ENCODE results near the gene NES.

Gene NES

DNA sequence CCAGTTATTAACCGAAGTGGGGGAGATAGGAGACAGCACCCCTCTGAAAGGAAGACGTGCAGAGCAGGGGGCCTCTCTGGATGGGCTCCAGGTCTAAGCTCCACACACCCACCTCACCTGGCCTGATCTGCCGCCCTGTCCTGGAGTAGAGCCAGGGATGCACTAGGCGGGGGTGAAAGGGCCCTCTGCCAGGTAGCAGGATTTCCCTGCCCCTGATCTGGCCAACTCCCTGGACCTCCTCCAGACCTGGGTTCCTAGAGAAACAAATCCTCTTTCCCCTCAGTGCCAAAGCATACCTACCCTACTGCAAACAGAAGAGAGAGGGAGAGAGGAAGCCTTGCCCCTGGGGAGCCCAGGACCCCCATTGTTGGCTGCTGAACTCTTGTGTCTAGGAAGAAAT lies 26.1 kb upstream of the NES start:
- no peak for DNase-seq

DNA sequence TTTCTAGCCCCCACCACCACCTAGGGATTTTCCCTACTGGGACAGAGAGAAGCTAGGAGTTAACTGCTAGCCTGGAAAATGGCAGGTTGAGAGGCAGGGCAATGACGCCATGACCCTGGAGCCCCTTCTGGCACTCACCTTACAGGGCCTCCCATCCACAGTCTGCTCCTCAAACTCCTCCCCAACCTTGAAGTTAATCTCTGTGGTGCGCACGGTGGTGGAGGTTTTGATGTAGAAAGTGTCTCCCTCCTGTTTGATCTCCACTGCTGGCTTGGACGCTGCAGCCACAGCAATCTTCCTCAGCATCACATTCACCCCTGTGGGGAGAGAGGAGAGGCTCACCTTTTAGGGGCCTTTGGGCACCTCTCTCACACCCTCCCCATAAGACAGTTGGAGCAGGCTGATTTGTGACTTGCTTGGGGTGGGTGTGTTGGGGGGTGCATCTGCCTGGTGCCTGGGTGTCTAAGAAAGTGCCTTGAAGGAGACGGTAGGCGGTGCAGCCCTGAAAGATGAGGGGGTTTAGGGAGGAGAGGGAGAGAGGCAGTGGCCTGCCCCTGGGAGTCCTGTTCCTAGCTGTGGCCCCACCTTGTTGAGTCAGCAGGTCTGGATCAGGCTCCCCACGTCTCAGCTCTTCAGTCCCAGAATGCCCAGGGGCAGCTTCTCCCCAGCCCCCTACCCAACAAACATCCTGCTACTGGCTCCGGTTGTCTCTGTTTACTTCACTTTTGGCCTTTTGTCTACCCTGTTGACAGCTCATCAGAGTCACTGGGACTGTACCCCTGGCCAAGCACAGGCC lies 23.7 kb upstream of the NES start:
- DNase-seq, result no peak

DNA sequence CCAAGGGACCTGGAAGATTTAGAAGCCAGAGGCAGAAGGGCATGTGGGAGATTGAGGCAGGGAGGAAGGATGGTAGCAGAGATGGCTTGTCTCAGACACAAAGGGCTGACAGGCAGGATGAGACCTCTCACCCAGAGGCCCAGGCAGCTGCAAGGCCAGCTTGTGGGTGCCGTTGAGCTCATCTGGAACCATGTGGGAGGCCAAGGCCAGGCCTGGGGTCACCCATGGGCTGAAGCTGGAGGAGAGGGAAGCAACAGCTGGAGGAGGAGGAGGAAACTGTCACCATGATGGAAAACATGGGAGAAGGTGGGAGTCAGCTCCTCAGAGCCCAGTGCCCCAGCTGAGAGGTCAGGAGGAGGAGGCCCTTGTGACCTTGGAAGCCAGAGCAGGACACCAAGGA lies 21.8 kb upstream of the NES start:
- DNase-seq, result no peak

DNA sequence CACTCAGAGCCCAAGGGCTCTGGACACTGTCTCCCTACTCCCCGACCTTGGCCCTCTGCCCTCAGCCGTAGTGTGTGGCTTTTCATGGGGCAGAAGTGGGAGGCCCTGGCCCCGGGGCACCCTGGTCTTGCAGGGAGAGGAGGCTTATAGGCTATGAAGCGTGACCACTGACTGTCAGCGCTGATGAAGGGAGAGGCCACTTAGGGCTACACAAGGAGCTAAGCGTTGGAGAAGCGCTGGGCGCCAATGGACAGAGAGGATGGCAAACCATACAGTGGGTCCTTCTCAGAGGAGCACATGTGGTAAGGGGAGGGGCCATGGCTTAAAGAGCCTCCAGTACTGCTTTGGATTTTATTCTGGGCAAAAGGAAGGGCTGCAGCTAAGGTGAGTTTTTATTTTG lies 20.3 kb upstream of the NES start:
- no peak for DNase-seq

DNA sequence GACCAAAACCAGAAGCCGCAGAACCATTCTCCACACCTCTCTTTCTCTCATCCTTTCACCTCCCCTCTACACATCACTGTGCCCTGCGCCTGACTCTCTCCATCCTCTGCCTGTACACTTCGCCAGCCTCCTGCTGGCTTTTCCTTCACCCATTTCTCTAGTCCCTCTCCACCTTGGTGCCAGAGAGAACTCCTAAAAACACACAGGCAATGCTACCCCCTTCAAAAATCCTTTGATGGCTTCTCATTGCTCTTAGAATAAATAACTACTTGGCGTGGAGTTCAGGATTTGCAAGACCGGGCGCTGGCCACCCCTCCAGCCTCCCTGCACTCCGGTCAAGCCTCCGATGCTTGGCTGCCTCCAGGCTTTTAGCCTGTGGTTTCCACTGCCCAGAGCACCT lies 19.5 kb upstream of the NES start:
- no peak for DNase-seq

DNA sequence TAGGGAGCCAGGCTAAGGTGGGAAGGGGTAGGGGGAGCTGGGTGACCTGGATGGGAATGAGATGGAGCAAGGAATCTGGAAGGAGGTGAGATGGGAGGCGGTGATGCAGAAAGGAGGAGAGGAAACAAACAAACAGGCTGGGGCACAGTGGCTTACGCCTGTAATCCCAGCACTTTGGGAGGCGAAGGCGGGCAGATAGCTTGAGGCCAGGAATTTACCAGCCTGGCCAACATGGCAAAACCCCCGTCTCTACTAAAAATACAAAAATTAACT lies 17.4 kb upstream of the NES start:
- no peak for DNase-seq

DNA sequence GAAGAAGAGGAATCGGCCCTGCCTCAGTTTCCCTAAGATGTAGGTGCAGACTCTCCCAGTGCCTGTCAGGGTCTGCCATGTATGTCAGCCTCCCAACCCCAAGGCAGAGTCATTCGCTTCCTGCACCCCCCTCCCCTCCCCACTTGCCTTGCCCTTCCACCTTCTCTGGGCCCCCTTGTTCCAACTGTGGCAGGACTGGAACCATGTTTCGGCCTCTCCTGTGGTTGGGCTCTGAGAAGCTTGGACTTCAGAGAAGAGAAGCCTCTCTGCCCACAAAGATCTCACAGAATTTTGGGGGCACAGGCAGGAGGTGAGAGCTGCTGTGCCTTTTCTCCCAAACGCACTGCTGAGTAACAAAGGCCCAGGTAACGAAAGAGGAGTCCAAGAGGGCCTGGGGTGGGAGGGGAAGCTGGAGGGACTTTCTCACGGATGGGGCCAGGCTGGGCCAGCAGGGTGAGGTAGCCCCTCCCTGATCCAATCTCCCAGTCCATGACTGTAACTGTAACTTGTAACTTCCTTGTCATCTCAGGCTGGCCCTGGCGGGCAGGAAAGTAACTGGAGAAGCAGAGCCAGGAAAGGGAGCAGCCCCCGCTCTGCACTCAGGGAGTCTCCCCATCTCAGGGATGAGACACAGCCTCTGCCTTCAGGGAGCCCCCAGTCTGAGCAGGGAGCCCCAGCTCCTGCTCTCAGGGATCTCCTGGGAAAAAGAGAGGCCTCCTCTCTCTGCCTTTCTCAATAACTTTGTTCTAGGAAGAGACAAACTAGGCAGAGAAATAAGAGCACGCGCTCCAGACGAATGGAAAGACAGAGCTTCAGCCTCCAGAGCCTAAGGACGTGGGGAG lies 16.9 kb upstream of the NES start:
- no peak for DNase-seq

DNA sequence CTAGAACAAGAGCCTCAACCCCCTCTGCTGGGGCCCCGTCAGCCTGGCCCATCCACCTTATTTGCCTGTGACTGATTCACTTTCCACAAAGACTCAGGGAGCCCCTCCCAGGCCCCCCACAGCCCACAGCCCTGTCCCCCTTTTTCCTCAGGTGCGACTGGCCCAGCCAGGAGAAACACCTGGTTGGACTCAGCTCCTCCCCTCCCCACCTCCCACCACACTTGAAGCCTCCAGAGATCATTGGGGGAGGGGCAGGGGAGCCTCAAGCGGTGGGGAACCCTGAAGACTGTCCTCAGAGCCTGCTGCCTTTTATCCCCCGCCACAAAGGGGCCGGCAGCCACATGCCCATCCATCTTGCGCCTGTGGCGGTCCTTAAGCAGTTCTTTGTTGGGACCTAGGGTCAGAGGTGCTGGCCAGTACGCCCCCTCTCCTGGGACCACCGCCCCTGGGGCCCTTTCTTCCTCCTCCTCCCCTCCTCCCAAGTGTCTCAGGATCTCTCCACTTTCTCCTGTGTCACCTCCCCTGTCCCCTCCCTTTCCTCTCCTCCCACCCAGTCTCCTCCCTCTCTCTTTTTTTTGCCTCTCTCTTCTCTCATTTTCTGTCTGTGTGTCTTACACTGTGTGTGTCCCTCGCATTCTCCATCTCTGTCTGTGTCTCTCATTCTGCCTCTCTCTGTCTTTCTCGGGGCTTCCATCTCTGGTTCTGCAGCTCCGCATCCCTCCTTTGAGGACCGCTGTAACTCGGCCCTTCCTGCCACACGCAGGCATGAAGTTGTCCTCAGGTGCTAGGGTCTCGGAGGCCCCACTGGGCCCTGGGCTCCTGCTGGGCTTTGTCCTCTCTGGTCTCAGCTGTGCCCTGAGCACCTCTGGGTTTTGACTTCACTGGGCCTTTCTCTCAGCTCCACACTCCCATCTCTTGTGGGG lies 16.0 kb upstream of the NES start:
- DNase-seq, result peak; percentile 82

DNA sequence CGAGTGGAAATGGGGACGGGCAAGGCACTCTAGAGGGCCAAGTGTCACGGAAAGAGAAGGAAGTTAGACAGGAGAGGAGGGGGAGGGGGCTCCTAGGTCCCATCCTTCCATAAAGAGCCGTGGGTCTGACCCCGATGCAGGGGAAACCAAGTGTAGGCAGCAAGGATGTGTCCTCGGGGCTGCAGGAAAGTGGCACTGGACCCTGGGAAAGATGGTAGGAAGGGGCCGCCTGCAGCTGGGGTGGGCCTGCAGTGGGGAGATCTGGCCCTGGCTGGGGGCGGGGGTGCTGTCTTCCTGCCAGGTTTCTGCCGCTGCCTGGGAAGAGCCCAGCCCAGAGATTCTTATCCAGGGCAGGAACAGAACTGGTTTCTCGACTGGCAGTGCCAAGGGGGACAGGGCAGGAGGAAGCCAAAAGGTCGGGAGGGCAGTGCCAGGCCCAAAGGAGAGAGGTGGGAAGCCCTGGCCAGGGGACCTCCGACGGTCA lies 15.3 kb upstream of the NES start:
- DNase-seq, result no peak

DNA sequence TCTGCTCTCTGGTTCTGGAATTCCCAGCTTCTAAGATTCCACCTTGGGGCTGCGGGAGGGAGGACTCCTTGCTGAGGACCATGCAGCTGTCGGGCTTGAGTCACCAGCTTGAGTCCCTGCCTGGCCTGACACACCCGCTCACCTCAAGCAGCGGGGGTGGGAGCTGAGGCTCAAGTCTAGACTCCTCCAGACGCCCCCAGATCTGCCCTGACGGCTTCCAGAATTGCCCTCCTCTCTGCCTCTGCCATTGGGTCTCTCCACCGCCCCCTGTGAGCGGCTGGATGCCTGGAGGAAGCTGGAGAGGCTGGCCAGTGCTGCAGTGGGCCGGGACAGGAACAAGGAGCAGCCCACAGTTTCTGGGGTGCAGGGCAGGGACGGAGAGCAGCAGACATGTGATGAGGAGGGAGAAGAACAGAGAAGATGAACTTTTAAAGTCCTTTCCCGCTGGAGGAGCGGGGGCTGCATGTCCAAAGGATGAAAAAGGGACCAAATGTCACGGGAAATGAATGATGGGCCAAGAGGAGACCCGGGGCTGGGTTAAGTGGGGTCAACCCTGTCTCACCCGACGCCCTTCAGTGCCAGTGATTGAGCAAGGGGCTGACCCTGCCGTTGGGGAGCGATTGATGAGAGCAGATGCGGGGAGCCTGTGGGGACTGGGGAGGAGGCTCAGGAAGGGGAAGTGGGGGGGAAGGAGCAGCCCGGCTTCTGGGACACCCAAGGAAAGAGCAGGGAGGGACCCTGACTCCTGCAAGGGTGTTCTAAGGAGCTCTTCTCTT lies 14.6 kb upstream of the NES start:
- DNase-seq, result no peak

DNA sequence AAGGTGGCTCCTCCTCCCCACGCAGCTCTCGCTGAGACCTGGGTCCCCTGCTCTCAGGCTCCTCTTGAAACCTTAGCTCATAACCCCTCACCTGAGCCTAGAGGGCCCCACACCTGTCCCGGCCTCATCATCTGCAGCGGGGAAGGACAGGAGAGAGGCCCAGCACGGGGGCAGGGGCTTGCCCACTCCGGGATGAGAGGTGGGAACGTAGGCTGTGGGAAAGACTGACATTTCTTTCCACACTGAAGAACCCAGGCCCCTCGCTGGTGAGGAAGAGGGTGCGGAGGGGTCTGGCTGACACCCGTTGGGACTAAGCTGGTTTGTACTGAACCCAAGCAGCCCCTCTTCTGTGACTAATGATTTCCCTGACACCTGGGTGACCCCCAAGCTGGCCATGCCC lies 14.0 kb upstream of the NES start:
- no peak for DNase-seq

DNA sequence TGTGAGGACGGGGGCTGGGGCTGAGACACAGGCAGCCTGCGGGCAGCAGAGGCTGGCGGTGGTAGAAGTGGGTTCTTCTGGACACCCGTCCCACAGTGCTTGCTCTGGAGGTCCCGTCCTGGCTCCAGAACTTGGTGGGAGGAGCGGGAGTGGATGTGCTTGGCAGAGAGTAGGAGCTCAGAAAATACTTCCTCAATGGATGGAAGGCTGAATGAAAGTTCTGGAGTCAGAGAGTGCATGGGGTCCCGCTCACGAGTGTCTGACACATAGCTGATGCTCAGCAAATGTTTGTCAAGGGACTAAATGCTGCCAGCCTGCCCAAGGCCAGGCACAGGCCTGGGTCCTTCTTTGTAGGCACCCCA lies 13.4 kb upstream of the NES start:
- DNase-seq, result no peak

DNA sequence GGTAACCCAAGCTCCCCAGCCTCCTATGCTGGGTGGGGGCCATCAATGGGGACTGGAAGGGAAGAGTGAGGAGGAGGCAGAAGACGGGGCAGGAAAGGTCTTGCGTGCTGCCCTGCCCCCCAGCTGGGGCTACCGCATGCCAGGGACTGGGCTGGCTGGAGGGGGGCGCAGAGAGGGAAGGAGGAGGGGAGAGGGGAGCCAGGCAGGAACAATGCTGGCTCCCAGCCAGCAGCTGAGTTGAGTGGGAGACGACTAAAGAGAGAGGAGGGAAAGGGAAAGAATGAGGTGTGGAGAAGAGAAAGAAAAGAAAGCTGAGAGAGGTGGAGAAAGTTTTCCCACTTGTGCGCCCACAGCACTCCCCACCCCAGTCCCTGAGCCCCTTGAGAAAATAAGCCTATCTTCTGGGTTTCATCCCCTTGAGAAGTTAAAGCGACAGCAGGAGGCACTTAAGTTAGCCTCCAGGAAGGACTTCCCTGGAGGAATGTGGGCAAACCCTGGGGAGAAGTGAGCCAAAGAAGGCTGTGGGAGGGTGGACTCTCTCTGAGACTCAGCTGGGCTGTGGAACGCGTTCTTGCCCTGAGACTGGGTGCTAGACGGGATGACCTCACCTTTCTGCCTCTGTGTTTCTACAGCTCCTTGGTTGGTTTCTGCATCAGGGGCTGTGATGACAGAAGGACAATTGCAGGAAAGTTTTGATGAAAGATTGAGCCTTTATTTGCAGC lies 12.9 kb upstream of the NES start:
- no peak for DNase-seq

DNA sequence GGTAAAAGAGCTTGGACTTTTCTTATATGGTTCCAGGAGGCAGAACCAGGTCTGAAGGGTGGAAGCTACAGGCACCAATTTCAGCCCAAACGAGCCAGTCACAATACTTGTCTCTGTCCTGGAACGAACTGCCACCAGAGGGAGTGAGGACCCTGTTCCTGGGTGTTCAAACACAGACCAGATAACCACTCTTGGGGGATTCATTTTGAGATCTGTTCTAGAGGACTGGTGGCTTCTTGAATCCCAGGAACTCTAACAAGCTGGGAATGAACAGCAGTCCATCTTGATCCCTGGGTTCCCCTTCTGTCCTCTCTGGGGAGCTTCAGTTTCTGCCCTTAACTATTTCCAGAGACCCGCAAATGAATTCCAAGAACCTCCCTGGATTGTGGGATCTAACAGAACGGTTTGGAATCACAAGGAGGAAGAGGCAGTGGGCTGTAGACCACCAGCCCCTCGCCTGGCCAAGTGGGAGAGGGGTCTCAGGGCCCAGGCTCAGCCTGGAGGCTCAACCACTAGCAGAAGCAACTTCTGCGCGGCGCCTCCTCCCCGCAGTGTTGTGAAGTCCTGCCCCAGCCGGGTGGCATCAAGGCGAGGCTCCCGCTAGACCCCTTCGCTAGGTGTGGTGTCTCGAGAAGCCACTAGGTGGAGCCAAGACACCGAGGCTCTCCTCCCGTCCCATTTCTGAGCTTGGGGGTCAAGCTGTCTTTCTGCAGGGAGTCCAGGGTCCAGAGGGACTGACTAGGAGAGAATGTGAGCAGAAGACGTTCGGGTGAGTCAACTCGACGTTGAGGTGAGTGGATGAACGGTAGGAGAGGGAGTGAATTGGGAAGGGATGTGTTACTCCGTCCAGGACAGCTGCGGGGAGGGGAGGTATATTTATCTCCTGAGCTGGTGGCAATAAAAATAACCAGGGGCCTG lies 12.1 kb upstream of the NES start:
- peak; percentile 76 for DNase-seq

DNA sequence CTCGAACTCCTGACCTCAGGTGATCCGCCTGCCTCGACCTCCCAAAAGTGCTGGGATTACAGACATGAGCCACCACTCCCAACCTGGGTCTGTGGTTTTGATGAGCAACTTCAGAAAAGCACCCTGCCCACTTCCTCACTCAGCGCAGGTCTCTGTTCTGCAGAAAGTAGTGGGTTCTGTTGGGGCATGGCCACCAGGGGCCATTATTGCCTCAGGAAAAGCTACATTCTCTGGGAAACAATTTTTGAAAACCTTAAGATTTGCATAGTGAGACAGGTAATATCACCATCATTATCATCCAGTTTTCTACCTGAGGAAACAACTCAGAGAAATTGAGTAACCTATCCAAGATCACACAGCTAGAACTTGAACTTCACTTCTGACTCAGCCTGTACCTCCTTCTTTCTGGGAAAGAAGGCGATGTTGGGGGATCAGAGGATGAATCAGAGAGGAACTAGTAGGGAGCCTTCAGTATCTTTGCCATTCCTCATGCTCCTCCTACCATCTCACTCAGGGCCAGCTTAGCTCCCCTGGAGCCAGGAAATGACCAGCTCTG lies 7.1 kb upstream of the NES start:
- DNase-seq, result no peak

DNA sequence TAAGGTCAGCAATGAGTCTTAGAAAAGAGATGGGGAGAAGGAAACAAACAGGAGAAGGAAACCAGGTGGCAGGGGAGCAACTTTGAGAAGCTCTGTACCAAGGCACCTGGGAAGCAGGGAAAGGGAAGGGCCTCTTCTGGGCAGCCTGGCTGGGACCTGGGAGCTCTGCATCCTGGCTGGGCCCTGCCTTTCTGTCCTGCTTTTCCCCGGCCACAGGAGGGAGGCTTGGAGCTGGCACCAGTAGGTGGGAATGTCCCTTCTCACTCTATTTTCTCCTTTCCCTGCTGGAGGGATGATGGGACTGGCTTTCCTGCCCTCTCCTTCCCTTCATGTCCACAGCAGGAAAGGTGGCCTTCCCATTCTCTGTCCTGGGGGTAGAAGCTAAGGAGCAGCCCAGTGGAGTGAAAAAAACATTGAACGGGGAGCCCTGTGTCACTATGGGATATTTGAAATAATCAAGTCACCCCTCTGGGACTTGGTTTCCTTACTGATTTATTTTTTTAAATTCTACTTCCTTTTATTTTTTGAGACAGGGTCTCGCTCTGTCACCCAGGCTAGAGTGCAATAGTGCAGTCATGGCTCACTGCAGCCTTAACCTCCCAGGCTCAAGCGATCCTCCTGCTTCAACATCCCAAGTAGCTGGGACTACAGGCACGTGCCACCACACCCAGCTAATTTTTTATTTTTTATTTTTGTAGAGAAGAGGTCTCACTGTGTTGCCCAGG lies 5.1 kb upstream of the NES start:
- no peak for DNase-seq

DNA sequence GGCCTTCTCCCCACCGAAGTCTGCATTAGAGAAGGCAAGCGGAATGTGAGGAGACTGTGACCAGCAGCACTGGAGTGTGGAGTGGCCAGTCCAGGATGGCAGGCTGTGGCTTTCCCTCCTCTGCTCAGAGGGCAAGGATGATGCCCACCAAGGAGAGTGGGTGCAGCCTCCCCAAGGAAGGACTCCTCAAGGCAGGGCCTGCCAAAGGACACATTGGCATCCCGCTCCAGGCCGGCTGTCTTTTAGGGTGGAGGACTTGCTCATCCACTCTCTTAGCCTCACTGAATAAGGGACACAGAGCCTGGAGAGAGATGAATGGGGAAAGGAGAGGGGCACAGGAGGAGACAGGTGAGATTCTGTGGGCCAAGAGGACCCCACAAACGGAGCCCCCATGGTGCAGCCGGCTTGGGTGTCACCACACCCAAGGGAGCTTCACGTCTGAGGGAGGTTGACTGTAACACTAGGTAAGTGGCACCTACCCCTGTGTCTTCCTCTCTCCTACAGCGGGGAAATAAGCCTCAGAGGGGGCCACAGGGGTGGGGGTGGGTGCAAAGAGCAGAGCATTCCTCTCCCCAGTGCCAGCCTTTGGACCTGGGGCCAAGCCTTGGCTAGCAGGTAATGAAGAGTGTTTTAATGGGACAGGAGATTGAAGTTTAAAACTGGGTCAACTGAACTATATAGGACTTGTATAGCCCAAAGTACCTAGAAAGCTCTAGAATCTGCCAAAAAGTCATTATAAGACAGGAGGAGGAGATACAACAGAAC lies 4.2 kb upstream of the NES start:
- DNase-seq, result no peak

DNA sequence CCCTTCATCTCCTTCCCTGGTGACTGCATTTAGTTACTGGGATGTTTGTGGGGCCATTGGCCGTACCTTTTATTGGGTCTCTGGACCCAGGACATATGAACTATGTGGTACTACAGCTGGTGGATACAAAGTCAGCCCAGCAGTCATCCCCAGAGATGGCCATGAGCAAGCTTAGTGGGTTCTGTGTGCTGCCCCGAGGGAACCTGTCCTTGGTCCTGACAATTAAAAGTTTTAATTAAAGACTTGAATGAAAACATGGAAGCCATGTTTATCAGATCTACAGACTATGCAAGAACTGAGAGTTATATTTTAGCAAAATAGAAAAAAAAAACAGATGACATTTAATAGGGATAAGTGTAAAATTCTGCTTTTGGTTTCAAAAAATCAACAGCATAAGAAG lies 2.8 kb upstream of the NES start:
- DNase-seq, result no peak

Measured in NCI-H146 (cell line).